Renal cortical epithelial cell (primary cell): ENCODE measurements around the gene SPOP. TPM values are rescaled to one million over a fixed set of nuclear protein-coding genes. Genes with fewer than 3 reads are reported as not detected.
"Not testable (repeated sequence)": the region's sequence is repeated elsewhere in the genome, so short reads cannot be mapped to it uniquely, and the experiment has no call there.

ENCODE experiments used
- DNase-seq: peaks from one replicate; pipeline ENCODE4 v3.0.0-alpha.2; 2011; ENCODE audit warnings: low read depth
- total RNA-seq: library from RNA; depleted of rRNA; stranded (reverse); fragments of >200 nt; gene quantifications from 2 replicates; pipeline ENCODE4 v1.2.3, GENCODE V29; 2014

SPOP gene
- total RNA-seq, 1 donor from 2014 or later, result 54.2 TPM

GRCh38 chr17:49550764-49551163 lies 127.1 kb downstream of the SPOP start:
- not testable (repeated sequence) for DNase-seq

DNA sequence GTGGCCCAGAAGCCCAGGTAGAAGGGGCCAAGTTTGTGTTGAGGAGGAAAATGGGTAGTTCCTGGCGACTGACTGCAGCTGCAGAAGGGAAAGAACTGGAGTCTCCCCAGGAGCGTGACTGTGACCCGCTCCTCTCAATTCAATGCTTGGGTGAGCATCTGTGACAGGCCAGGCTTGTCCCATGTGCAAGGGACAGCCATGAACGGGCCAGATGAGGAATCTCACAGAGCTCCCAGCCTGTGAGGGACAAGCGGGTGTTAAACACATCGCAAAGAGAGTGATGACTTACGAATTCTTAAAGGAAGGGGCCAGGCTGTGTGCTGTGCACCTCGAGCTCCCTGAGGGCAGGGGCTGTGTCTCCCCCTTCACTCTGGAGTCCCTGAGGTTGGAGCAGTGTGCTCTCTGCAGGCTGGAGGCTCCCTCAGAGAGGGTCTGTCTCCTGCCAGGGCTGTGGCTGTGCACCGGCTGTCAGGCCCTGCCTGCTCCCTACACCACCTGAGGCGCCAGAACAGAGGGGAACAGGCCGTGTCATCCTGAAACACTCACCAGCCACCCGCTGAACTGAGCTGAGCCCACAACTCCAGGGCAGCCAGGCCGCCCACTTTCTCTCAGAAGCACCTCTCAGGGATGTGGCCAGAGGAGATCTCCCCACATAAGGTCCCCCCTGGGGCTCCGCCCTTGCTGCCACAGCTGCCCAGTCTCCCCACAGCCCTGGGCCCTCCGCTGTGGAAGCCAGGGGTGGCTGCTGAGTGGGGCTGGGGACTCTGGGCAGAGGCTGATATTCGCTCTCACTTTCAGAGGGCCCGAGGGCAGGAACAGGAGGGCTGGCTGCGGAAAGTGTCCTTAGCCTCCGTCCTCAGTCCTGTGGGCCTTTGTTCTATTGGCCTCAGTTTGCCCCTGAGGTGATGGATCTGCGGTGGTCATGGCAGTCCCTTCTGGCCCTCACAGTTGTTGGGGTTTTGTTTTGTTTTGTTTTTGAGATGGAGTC lies 127.9 kb downstream of the SPOP start:
- DNase-seq, result no peak

DNA sequence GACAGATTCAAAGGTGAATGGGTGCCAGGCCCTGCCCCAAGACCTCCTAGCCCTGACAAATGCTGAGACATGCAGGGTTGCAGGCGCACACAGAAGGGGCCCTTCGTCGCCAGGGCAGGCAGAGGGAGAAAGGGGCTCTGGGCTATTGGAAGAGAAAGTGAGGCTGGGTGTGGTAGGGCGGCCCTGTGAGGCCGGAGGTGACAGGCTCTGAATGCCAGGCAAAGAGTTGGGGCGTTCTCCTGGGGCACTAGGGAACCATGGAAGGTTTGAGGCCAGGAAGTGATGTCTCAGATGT lies 128.6 kb downstream of the SPOP start:
- DNase-seq, result no peak

Other genes with a start within 250 kb of the SPOP start
- 0.25 TPM in 1 of 2 replicates, not detected in the other for gene NGFR, start 182.8 kb downstream of the SPOP start, total RNA-seq
- gene NXPH3, start 102.2 kb downstream of the SPOP start, total RNA-seq, result 0.10 TPM in 1 of 2 replicates, not detected in the other
- gene SLC35B1, start 29.9 kb upstream of the SPOP start, total RNA-seq, result 34.9 and 65.8 TPM in 2 replicates
- gene FAM117A, start 86.0 kb upstream of the SPOP start, total RNA-seq, result 3.1 and 6.0 TPM in 2 replicates
- gene KAT7, start 110.6 kb upstream of the SPOP start, total RNA-seq, result 21.0 and 47.6 TPM in 2 replicates
- gene TAC4, start 170.0 kb upstream of the SPOP start, total RNA-seq, result not detected in 2 replicates